K562 (cell line): ENCODE data around the gene PIK3C2G. TPM values are rescaled to one million over a fixed set of nuclear protein-coding genes. Genes with fewer than 3 reads are reported as not detected.
A peak's percentile ranks its signal among the peaks of the same experiment; 100 is the strongest.

Experiments used
- ATAC-seq: fragments of 200-7000 bp; cut with Tn5 transposase; 3 replicates; pipeline ENCODE4 v1.9.1; 2020; ENCODE audit warnings: moderate library complexity
- BruUV-seq: library from RNA; stranded (reverse); fragments of 400-500 nt; replicated peaks from 2 replicates; lab custom pipeline; 2021; lab: Mats Ljungman, UMichigan
- CTCF ChIA-PET: fragments of 300-600 bp; formaldehyde crosslinking; extraction: SDS; loops from one replicate; lab custom pipeline; 2021; ENCODE audit warnings: low intra/inter-chr PET ratio; lab: Yijun Ruan, JAX
- POLR2A ChIA-PET: fragments of 300-600, 350-650 bp; sonication (Branson Sonifier 250); formaldehyde crosslinking; extraction: SDS; loops from one replicate; lab custom pipeline; 2021; ENCODE audit warnings: antibody characterized with exemption, inconsistent platforms; lab: Yijun Ruan, JAX
- DNase-seq, 4 experiments: peaks; one replicate each; pipeline versions ENCODE4 v3.0.0 to v3.0.0-alpha.2; 2011 to 2018; ENCODE audit warnings: low spot score in 3 of 4, mixed read lengths in 3 of 4; ENCODE audit errors: extremely low read depth in 1 of 4
- FAIRE-seq: peaks from 2 replicates; lab custom pipeline; 2011; peaks lifted over from hg19 to GRCh38; lab: Jason Lieb, UNC
- H2AFZ ChIP-seq: 2 replicates; pipeline ENCODE4 v1.6.0; 2011; ENCODE audit warnings: low read depth, low read length, control low read depth, inconsistent platforms
- H3K27ac ChIP-seq: fragments of 200-600 bp; 3 replicates; pipeline ENCODE4 v1.8.0; 2011; ENCODE audit warnings: low read depth, mild to moderate bottlenecking, control low read depth, inconsistent platforms, low read length, moderate library complexity, mixed read lengths; ENCODE audit errors: extremely low read depth
- H3K27me3 ChIP-seq, 2 experiments: fragments of 300-600 bp in 1 of 2; 2 replicates in 1 of 2; 3 replicates in 1 of 2; pipeline versions ENCODE4 v1.6.0 to v1.8.0; 2011; ENCODE audit warnings: inconsistent platforms in 2 of 2, low read length in 2 of 2, mild to moderate bottlenecking in 1 of 2, mixed read lengths in 1 of 2, moderate library complexity in 1 of 2; ENCODE audit not compliant: control insufficient read depth in 2 of 2, insufficient read depth in 2 of 2
- H3K36me3 ChIP-seq: fragments of 300-600 bp; 3 replicates; pipeline ENCODE4 v1.8.0; 2011; ENCODE audit warnings: mild to moderate bottlenecking, low read length, inconsistent platforms; ENCODE audit not compliant: control insufficient read depth, insufficient read depth
- H3K4me1 ChIP-seq, 2 experiments: fragments of 200-600 bp in 1 of 2; replicated peaks in 1 of 2; 2 replicates in 1 of 2; 3 replicates in 1 of 2; pipeline versions ENCODE4 v1.5.1 to v1.8.0; 2011; ENCODE audit warnings: inconsistent platforms in 2 of 2, low read length in 2 of 2, mild to moderate bottlenecking in 1 of 2, mixed read lengths in 1 of 2, moderate library complexity in 1 of 2; ENCODE audit not compliant: control insufficient read depth in 2 of 2, insufficient read depth in 2 of 2
- H3K4me2 ChIP-seq: 2 replicates; pipeline ENCODE4 v1.6.1; 2011; ENCODE audit warnings: low read length, control low read depth, inconsistent platforms, mixed read lengths; ENCODE audit not compliant: insufficient read depth
- H3K4me3 ChIP-seq: fragments of 200-600 bp; sonication (generic), shearing (Covaris generic); 2 replicates; pipeline ENCODE4 v1.5.1; 2016; ENCODE audit warnings: control low read depth, inconsistent platforms
- H3K79me2 ChIP-seq: fragments of 200-600 bp; 3 replicates; pipeline ENCODE4 v1.8.0; 2011; ENCODE audit warnings: low read length, inconsistent platforms; ENCODE audit not compliant: control insufficient read depth, insufficient read depth
- H3K9ac ChIP-seq, 2 experiments: 2 replicates each; pipeline versions ENCODE4 v1.6.0 to v1.6.1; 2011; ENCODE audit warnings: low read depth in 2 of 2, low read length in 2 of 2, control low read depth in 1 of 2, inconsistent platforms in 1 of 2, mild to moderate bottlenecking in 1 of 2, mixed read lengths in 1 of 2; ENCODE audit not compliant: insufficient read depth in 1 of 2
- H3K9me1 ChIP-seq: one replicate; pipeline ENCODE4 v1.6.0; 2011; ENCODE audit warnings: inconsistent platforms, mild to moderate bottlenecking, low read length, moderate library complexity; ENCODE audit not compliant: control insufficient read depth, insufficient read depth
- H3K9me3 ChIP-seq: replicated peaks from 2 replicates; pipeline ENCODE4 v1.5.1; 2011; ENCODE audit warnings: low read depth, low read length, inconsistent platforms; ENCODE audit not compliant: control insufficient read depth, insufficient read depth
- H4K20me1 ChIP-seq: replicated peaks from 2 replicates; pipeline ENCODE4 v1.6.1; 2011; ENCODE audit warnings: low read length, inconsistent platforms, mixed read lengths; ENCODE audit not compliant: control insufficient read depth, insufficient read depth
- CBX2 ChIP-seq: fragments of 200-600 bp; sonication (generic); IDR thresholded peaks from one replicate; pipeline ENCODE4 v1.6.1; 2012; ENCODE audit warnings: mild to moderate bottlenecking, low read length, inconsistent platforms; ENCODE audit not compliant: insufficient read depth, poor library complexity, severe bottlenecking
- HIVEP1 ChIP-seq: fragments of 250-450 bp; sonication (Bioruptor Pico); IDR thresholded peaks from 2 replicates; pipeline ENCODE4 v1.4.0; 2020; ENCODE audit warnings: mild to moderate bottlenecking
- MYC ChIP-seq, 2 experiments: fragments of 250-450 bp in 1 of 2; sonication (Bioruptor Pico) in 1 of 2; IDR thresholded peaks; 2 replicates each; pipeline versions ENCODE4 v1.5.1 to v1.6.1; 2012 to 2021; ENCODE audit warnings: low read depth in 2 of 2, borderline replicate concordance in 1 of 2, improper control_type of control experiment in 1 of 2, low read length in 1 of 2, mild to moderate bottlenecking in 1 of 2, moderate library complexity in 1 of 2
- SMC3 ChIP-seq: conservative IDR thresholded peaks from 2 replicates; pipeline ENCODE4 v1.6.1; 2011; ENCODE audit warnings: low read depth, low read length, improper control_type of control experiment; ENCODE audit not compliant: insufficient read depth
- TRIM25 ChIP-seq: fragments of 450-650 bp; IDR thresholded peaks from 2 replicates; pipeline ENCODE4 v1.7.0; 2016; ENCODE audit warnings: borderline replicate concordance
- ZNF133 ChIP-seq: fragments of 250-450 bp; sonication (Bioruptor Pico); IDR thresholded peaks from 2 replicates; pipeline ENCODE4 v1.4.0; 2020; ENCODE audit warnings: mild to moderate bottlenecking
- ZNF583 ChIP-seq: fragments of 250-450 bp; sonication (Bioruptor Pico); IDR thresholded peaks from 2 replicates; pipeline ENCODE4 v1.4.0; 2020
- WGBS: fragments of 100-300 bp; shearing (Covaris generic); methylation state at CpG from one replicate; pipeline ENCODE4 v1.1.6; 2016; ENCODE audit warnings: low coverage, mixed read lengths; ENCODE audit not compliant: insufficient coverage; ENCODE audit errors: missing lambda C conversion rate; 5-methylcytosine and 5-hydroxymethylcytosine counted together
- in situ Hi-C: fragments of 300-500 bp; cut with MboI; formaldehyde crosslinking; loops from 4 replicates; pipeline ENCODE4 v1.15.0; 2018; ENCODE audit warnings: inconsistent platforms, mixed read lengths
- intact Hi-C: fragments of 100-400 bp; cut with micrococcal nuclease; formaldehyde crosslinking; loops from 2 replicates; pipeline ENCODE4 v1.14.2; 2022
- polyA plus RNA-seq, 8 experiments: library from polyadenylated mRNA; depleted of rRNA in 4 of 8; stranded (reverse) in 5 of 8; unstranded in 3 of 8; fragments of >200 nt; fragmentation: Nextera tagmentation in 2 of 8; fragmentation: Illumina TruSeq in 1 of 8; extraction: Ambion mirVana in 2 of 8; extraction: Trizol in 1 of 8; gene quantifications; 2 replicates each; pipeline versions ENCODE4 v1.2.1 to v1.2.3, GENCODE V29; 2011 to 2014; ENCODE audit warnings: inconsistent platforms in 1 of 8, missing spikeins in 1 of 8
- total RNA-seq, 7 experiments: library from RNA; depleted of rRNA in 6 of 7; stranded (reverse); fragments of >200 nt in 6 of 7; fragmentation: Illumina TruSeq in 2 of 7; extraction: Trizol in 2 of 7; gene quantifications; 2 replicates each; pipeline versions ENCODE4 v1.2.1 to v1.2.3, GENCODE V29; 2011 to 2021; ENCODE audit warnings: low replicate concordance in 1 of 7
- TF ChIP-seq, protein P1 (sequence below), 3 experiments: IDR thresholded peaks in 2 of 3; conservative IDR thresholded peaks in 1 of 3; 2 replicates each; pipeline ENCODE4 v1.5.1; 2011 to 2012; ENCODE audit warnings: low read length in 3 of 3, mild to moderate bottlenecking in 3 of 3, control low read depth in 2 of 3, improper control_type of control experiment in 1 of 3, inconsistent platforms in 1 of 3, low read depth in 1 of 3, mixed read lengths in 1 of 3, moderate library complexity in 1 of 3; ENCODE audit not compliant: insufficient read depth in 2 of 3

PIK3C2G gene
- total and polyA plus RNA-seq, 9 of the 15 experiments (the other 6 are each of a cell fraction or from before 2014, with no cell fraction given): not detected

DNA sequence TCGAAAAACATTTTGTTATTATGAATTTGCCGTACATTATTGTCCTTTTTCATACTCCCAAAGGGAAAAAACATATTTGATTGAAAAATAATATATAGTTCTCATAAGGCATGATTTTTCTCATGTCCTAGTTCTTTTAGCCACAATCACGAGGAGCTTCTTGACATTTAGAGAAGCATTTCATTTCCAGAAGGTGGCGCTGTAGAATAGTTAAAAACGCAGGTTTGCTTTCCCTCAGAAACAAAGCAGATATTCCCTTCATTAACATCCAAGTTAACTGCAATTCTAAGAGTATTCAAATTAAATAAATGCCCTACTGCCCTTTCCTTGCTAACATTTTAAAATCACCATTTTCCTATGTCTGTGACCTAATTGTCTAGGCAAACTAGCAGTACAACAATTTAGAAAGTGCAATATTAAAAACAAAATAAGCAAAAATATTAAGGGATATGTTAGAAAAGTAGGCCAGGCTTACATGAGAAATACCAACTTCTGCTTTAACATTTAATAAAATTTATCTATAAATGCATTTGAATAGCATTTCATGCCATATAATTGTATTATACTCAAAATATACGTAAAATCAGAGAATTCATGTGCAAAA is 10.9 kb upstream of the PIK3C2G start:
- H3K9me1 ChIP-seq: no peaks in the 10 kb centered on the region
- no peak overlapping the region for H3K4me3 ChIP-seq
- H2AFZ ChIP-seq: no peak overlapping the region
- ATAC-seq (no peak), DNase-seq (peak in 2 of 4 experiments; percentile 13 to 43), FAIRE-seq (peak; percentile 70)
- ChIA-PET POLR2A (no interaction called here), CTCF (interaction anchor here (0.6 kb wide), 1 partner anchor 49 kb away, joined by 3 read pairs; no protein-coding TSS in a partner anchor)
- no peak overlapping the region for H3K27ac ChIP-seq
- in situ Hi-C loops: no loop called here
- no peaks in the 10 kb centered on the region for H4K20me1 ChIP-seq
- no peaks in the 10 kb centered on the region for H3K9me3 ChIP-seq
- H3K27me3 ChIP-seq: no peaks in the 10 kb centered on the region
- intact Hi-C loops: no loop called here
- H3K4me1 ChIP-seq: no peaks in the 10 kb centered on the region; a peak in 1 of 5 replicates
- no peak overlapping the region for H3K9ac ChIP-seq
- BruUV-seq: no TSS peak
- no peak overlapping the region for H3K4me2 ChIP-seq
- WGBS: 13% methylated on average over 6 of the region's 6 CpGs
- H3K79me2 ChIP-seq: no peaks in the 10 kb centered on the region
- no peaks in the 10 kb centered on the region for H3K36me3 ChIP-seq
- TF ChIP-seq HIVEP1 (CRISPR knock-in tag) (no peak), ZNF133 (CRISPR knock-in tag) (no peak), ZNF583 (CRISPR knock-in tag) (no peak), MYC (IDR thresholded peaks at IDR 0.05; ENCODE audit: low read depth, low read length) (no peak), MYC (CRISPR knock-in tag; IDR thresholded peaks at IDR 0.05; ENCODE audit: borderline replicate concordance, low read depth) (no peak), CBX2 (no peak), TRIM25 (no peak), SMC3 (0 out of 2 replicates have a peak, but pooled peaks have one; percentile 12)
- TF ChIP-seq, protein P1, sequence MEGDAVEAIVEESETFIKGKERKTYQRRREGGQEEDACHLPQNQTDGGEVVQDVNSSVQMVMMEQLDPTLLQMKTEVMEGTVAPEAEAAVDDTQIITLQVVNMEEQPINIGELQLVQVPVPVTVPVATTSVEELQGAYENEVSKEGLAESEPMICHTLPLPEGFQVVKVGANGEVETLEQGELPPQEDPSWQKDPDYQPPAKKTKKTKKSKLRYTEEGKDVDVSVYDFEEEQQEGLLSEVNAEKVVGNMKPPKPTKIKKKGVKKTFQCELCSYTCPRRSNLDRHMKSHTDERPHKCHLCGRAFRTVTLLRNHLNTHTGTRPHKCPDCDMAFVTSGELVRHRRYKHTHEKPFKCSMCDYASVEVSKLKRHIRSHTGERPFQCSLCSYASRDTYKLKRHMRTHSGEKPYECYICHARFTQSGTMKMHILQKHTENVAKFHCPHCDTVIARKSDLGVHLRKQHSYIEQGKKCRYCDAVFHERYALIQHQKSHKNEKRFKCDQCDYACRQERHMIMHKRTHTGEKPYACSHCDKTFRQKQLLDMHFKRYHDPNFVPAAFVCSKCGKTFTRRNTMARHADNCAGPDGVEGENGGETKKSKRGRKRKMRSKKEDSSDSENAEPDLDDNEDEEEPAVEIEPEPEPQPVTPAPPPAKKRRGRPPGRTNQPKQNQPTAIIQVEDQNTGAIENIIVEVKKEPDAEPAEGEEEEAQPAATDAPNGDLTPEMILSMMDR (IDR thresholded peaks at IDR 0.05 in 2 of 3, conservative IDR thresholded peaks at IDR 0.05 in 1 of 3; ENCODE audit: insufficient read depth in 2 of 3, low read depth in 1 of 3, low read length in 3 of 3): peak; percentile 22 to 56 (median 36); a peak in 3 of 6 replicates
